H9 (cell line): ENCODE measurements around the gene TMEM167B. TPM values are rescaled to one million over a fixed set of nuclear protein-coding genes. Genes with fewer than 3 reads are reported as not detected.

ENCODE experiments used
- DNase-seq: peaks from one replicate; pipeline ENCODE4 v3.0.0-alpha.2; 2017
- H2AFZ ChIP-seq: one replicate; pipeline ENCODE4 v1.6.1; 2013; ENCODE audit warnings: mild to moderate bottlenecking, low read length, control low read depth, moderate library complexity
- H2AK5ac ChIP-seq: 2 replicates; pipeline ENCODE4 v1.6.1; 2013; ENCODE audit warnings: low read length, control low read depth, mixed read lengths; ENCODE audit not compliant: insufficient read length
- H2BK120ac ChIP-seq: one replicate; pipeline ENCODE4 v1.6.1; 2013; ENCODE audit warnings: low read depth, mild to moderate bottlenecking, low read length, control low read depth, inconsistent platforms; ENCODE audit not compliant: poor library complexity, severe bottlenecking
- H2BK12ac ChIP-seq: 2 replicates; pipeline ENCODE4 v1.6.1; 2013; ENCODE audit warnings: low read length, control low read depth, mixed read lengths, low read depth; ENCODE audit not compliant: insufficient read length
- H2BK15ac ChIP-seq: 2 replicates; pipeline ENCODE4 v1.6.1; 2013; ENCODE audit warnings: low read depth, low read length, control low read depth
- H2BK20ac ChIP-seq: one replicate; pipeline ENCODE4 v1.6.1; 2013; ENCODE audit warnings: low read depth, mild to moderate bottlenecking, low read length, control low read depth, inconsistent platforms; ENCODE audit not compliant: poor library complexity, severe bottlenecking
- H2BK5ac ChIP-seq: 2 replicates; pipeline ENCODE4 v1.6.1; 2013; ENCODE audit warnings: low read length, control low read depth, mixed read lengths; ENCODE audit not compliant: insufficient read length
- H3K14ac ChIP-seq: 2 replicates; pipeline ENCODE4 v1.6.1; 2013; ENCODE audit warnings: low read length, control low read depth; ENCODE audit not compliant: insufficient read depth
- H3K18ac ChIP-seq: 2 replicates; pipeline ENCODE4 v1.6.1; 2013; ENCODE audit warnings: low read depth, mild to moderate bottlenecking, mixed read lengths, low read length, control low read depth; ENCODE audit not compliant: insufficient read length
- H3K23ac ChIP-seq: 2 replicates; pipeline ENCODE4 v1.6.1; 2013; ENCODE audit warnings: low read length, control low read depth, mixed read lengths, low read depth; ENCODE audit not compliant: insufficient read length
- H3K23me2 ChIP-seq: 2 replicates; pipeline ENCODE4 v1.6.1; 2013; ENCODE audit warnings: low read depth, mild to moderate bottlenecking, mixed read lengths, low read length, control low read depth; ENCODE audit not compliant: insufficient read length, poor library complexity, severe bottlenecking
- H3K27ac ChIP-seq: 2 replicates; pipeline ENCODE4 v1.5.1; 2013; ENCODE audit warnings: low read length, control low read depth, mixed read lengths, low read depth; ENCODE audit not compliant: insufficient read length
- H3K27me3 ChIP-seq: 2 replicates; pipeline ENCODE4 v1.6.1; 2013; ENCODE audit warnings: low read length, control low read depth, inconsistent platforms; ENCODE audit not compliant: insufficient read depth
- H3K4ac ChIP-seq: 2 replicates; pipeline ENCODE4 v1.6.1; 2013; ENCODE audit warnings: low read depth, mild to moderate bottlenecking, control low read depth, inconsistent platforms, low read length, moderate library complexity
- H3K4me1 ChIP-seq: 2 replicates; pipeline ENCODE4 v1.6.1; 2013; ENCODE audit warnings: low read length, control low read depth, inconsistent platforms; ENCODE audit not compliant: insufficient read depth
- H3K4me2 ChIP-seq: 2 replicates; pipeline ENCODE4 v1.6.1; 2013; ENCODE audit warnings: low read length, control low read depth, mixed read lengths; ENCODE audit not compliant: insufficient read length, insufficient read depth
- H3K56ac ChIP-seq: 2 replicates; pipeline ENCODE4 v1.6.1; 2013; ENCODE audit warnings: low read depth, mild to moderate bottlenecking, mixed read lengths, low read length, control low read depth; ENCODE audit not compliant: insufficient read length
- H3K79me1 ChIP-seq: 2 replicates; pipeline ENCODE4 v1.6.1; 2013; ENCODE audit warnings: low read depth, mild to moderate bottlenecking, moderate library complexity, low read length, control low read depth, inconsistent platforms; ENCODE audit not compliant: insufficient read depth, poor library complexity, severe bottlenecking
- H3K79me2 ChIP-seq: 2 replicates; pipeline ENCODE4 v1.6.1; 2013; ENCODE audit warnings: low read length, control low read depth, inconsistent platforms; ENCODE audit not compliant: insufficient read depth
- H3K9ac ChIP-seq: 2 replicates; pipeline ENCODE4 v1.6.1; 2013; ENCODE audit warnings: low read length, control low read depth, mixed read lengths; ENCODE audit not compliant: insufficient read length; ENCODE audit errors: extremely low read depth
- H3K9me3 ChIP-seq: one replicate; pipeline ENCODE4 v1.6.1; 2013; ENCODE audit warnings: low read depth, low read length, inconsistent platforms; ENCODE audit not compliant: control insufficient read depth
- H3T11ph ChIP-seq: one replicate; pipeline ENCODE4 v1.6.1; 2013; ENCODE audit warnings: mild to moderate bottlenecking, low read length, control low read depth, inconsistent platforms
- H4K20me1 ChIP-seq: one replicate; pipeline ENCODE4 v1.6.1; 2013; ENCODE audit not compliant: control insufficient read depth, insufficient read length, insufficient read depth
- H4K5ac ChIP-seq: 2 replicates; pipeline ENCODE4 v1.6.1; 2013; ENCODE audit warnings: low read depth, mild to moderate bottlenecking, mixed read lengths, low read length, control low read depth; ENCODE audit not compliant: insufficient read length
- H4K8ac ChIP-seq: replicated peaks from 2 replicates; pipeline ENCODE4 v1.6.1; 2013; ENCODE audit warnings: low read length, control low read depth, mixed read lengths, low read depth; ENCODE audit not compliant: insufficient read length
- H4K91ac ChIP-seq: 2 replicates; pipeline ENCODE4 v1.6.1; 2013; ENCODE audit warnings: low read depth, mild to moderate bottlenecking, moderate library complexity, mixed read lengths, low read length, control low read depth; ENCODE audit not compliant: insufficient read length
- H3K27ac Mint-ChIP-seq, 3 experiments: 2 replicates in 2 of 3; 3 replicates in 1 of 3; pipeline ENCODE4 v1.8.0; 2020 to 2021; ENCODE audit warnings: mixed read lengths in 3 of 3, mild to moderate bottlenecking in 1 of 3, moderate library complexity in 1 of 3
- H3K27me3 Mint-ChIP-seq: 2 replicates; pipeline ENCODE4 v1.8.0; 2021; ENCODE audit warnings: low read depth, mild to moderate bottlenecking, moderate library complexity, mixed read lengths
- H3K36me3 Mint-ChIP-seq, 3 experiments: 2 replicates in 2 of 3; 3 replicates in 1 of 3; pipeline ENCODE4 v1.8.0; 2020 to 2021; ENCODE audit warnings: low read depth in 3 of 3, mixed read lengths in 3 of 3; ENCODE audit not compliant: insufficient read depth in 1 of 3
- H3K4me1 Mint-ChIP-seq, 2 experiments: 2 replicates each; pipeline ENCODE4 v1.8.0; 2020; ENCODE audit warnings: mixed read lengths in 2 of 2
- H3K4me3 Mint-ChIP-seq, 2 experiments: 2 replicates in 1 of 2; 3 replicates in 1 of 2; pipeline ENCODE4 v1.8.0; 2020 to 2021; ENCODE audit warnings: mild to moderate bottlenecking in 2 of 2, mixed read lengths in 2 of 2, moderate library complexity in 1 of 2
- H3K9me3 Mint-ChIP-seq, 2 experiments: 2 replicates in 1 of 2; 3 replicates in 1 of 2; pipeline ENCODE4 v1.8.0; 2020; ENCODE audit warnings: mild to moderate bottlenecking in 2 of 2, mixed read lengths in 2 of 2, moderate library complexity in 1 of 2
- WGBS: extraction: QIAGEN DNeasy Blood & Tissue Kit; methylation state at CpG from one replicate; pipeline ENCODE4 v1.1.7; 2013; ENCODE audit warnings: missing lambda C conversion rate, low lambda C conversion rate, mixed read lengths; ENCODE audit not compliant: insufficient read length; ENCODE audit errors: extremely low coverage; 5-methylcytosine and 5-hydroxymethylcytosine counted together
- total RNA-seq: library from RNA; stranded (reverse); gene quantifications from 2 replicates; pipeline ENCODE4 v1.2.1, GENCODE V29; 2021
- TF ChIP-seq, protein P1 (sequence below): fragments of 200-600 bp; sonication (generic); conservative IDR thresholded peaks from 3 replicates; pipeline ENCODE4 v1.8.0; 2021; ENCODE audit warnings: antibody characterized with exemption, mild to moderate bottlenecking

Gene TMEM167B
- total RNA-seq, 1 experiment from 2014 or later, result 13.9 TPM

DNA sequence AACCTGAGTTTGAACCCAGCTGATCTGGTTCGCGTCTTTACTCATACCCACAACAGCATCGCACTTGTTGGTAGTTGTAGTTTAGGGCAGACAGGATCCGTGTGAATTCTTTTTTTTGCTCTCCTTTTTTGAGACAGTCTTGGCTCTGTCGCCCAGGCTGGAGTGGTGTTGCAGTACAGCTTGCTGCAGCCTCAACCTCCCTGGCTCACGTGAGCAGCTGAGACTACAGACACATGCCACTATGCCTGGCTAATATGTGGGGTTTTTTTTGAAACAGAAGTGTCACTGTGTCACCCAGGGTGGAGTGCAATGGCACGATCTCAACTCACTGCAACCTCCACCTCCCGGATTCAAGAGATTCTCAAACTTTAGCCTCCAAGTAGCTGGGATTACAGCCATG, 22.7 kb upstream of the TMEM167B start:
- Histone ChIP-seq H4K8ac (no peak overlapping the region), H2AFZ (no peak overlapping the region), H3K4me1 (no peaks in the 10 kb centered on the region), H3K27me3 (no peaks in the 10 kb centered on the region), H3K23me2 (no peaks in the 10 kb centered on the region), H3K18ac (no peak overlapping the region), H2BK20ac (no peak overlapping the region), H3K9ac (no peak overlapping the region), H3K4ac (no peak overlapping the region), H3K14ac (no peak overlapping the region), H3K23ac (no peak overlapping the region), H2BK15ac (no peak overlapping the region), H2BK120ac (no peak overlapping the region), H3K79me2 (no peaks in the 10 kb centered on the region; the same call in 1 of the 2 replicates), H2AK5ac (no peak overlapping the region), H3K56ac (no peak overlapping the region), H2BK5ac (no peak overlapping the region), H2BK12ac (no peak overlapping the region), H3T11ph (no peak overlapping the region), H4K91ac (no peak overlapping the region), H3K27ac (no peak overlapping the region), H3K79me1 (no peaks in the 10 kb centered on the region), H4K5ac (no peak overlapping the region), H3K4me2 (no peak overlapping the region), H4K20me1 (no peaks in the 10 kb centered on the region), H3K9me3 (no peaks in the 10 kb centered on the region)
- TF ChIP-seq, protein P1, sequence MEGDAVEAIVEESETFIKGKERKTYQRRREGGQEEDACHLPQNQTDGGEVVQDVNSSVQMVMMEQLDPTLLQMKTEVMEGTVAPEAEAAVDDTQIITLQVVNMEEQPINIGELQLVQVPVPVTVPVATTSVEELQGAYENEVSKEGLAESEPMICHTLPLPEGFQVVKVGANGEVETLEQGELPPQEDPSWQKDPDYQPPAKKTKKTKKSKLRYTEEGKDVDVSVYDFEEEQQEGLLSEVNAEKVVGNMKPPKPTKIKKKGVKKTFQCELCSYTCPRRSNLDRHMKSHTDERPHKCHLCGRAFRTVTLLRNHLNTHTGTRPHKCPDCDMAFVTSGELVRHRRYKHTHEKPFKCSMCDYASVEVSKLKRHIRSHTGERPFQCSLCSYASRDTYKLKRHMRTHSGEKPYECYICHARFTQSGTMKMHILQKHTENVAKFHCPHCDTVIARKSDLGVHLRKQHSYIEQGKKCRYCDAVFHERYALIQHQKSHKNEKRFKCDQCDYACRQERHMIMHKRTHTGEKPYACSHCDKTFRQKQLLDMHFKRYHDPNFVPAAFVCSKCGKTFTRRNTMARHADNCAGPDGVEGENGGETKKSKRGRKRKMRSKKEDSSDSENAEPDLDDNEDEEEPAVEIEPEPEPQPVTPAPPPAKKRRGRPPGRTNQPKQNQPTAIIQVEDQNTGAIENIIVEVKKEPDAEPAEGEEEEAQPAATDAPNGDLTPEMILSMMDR, result no peak
- Mint-ChIP-seq H3K27me3 (no peaks in the 10 kb centered on the region; the same call in 1 of the 2 replicates), H3K27ac (peak overlapping the region in 1 of 3 experiments; percentile 34; a peak in 1 of 7 replicates), H3K9me3 (no peaks in the 10 kb centered on the region), H3K4me1 (no peaks in the 10 kb centered on the region), H3K36me3 (peaks cover 21 to 61% (median 43%) of the 10 kb centered on the region in 3 experiments; a peak in 6 of 7 replicates), H3K4me3 (no peak overlapping the region; a peak in 1 of 5 replicates)
- no CpG with 5 or more reads among the region's 8 CpGs for WGBS
- no peak for DNase-seq
